B cell (primary cell): ENCODE results near the gene DTX3. TPM values are rescaled to one million over a fixed set of nuclear protein-coding genes. Genes with fewer than 3 reads are reported as not detected.

ENCODE experiments used
- ATAC-seq: fragments of 200-7000 bp; cut with Tn5 transposase; one replicate; pipeline ENCODE4 v1.10.0; 2021; ENCODE audit warnings: low read depth, mild to moderate bottlenecking, moderate number of reproducible peaks, moderate library complexity
- CTCF ChIA-PET: fragments of 350-600 bp; sonication (Branson Sonifier 250); formaldehyde crosslinking; loops from one replicate; lab custom pipeline; 2021; ENCODE audit warnings: antibody characterized with exemption, inconsistent platforms; lab: Charles Lee
- POLR2A ChIA-PET: fragments of 350-600 bp; sonication (Branson Sonifier 250); formaldehyde crosslinking; loops from one replicate; lab custom pipeline; 2021; ENCODE audit warnings: antibody characterized with exemption; lab: Charles Lee
- DNase-seq: peaks from one replicate; pipeline ENCODE4 v3.0.0; 2013
- H2AFZ ChIP-seq: 2 replicates; pipeline ENCODE4 v1.6.1; 2012; ENCODE audit warnings: mild to moderate bottlenecking, low read depth, low read length; ENCODE audit not compliant: insufficient read depth, poor library complexity, severe bottlenecking
- H3K27ac ChIP-seq, 2 donors: 1 replicate in 1 of 2; 2 replicates in 1 of 2; pipeline ENCODE4 v1.5.1; 2012 to 2013; ENCODE audit warnings: low read length in 2 of 2, mild to moderate bottlenecking in 2 of 2, moderate library complexity in 1 of 2
- H3K27me3 ChIP-seq, 4 experiments: fragments of 200-600 bp in 1 of 4; sonication (generic) in 1 of 4; replicated peaks in 1 of 4; 1 replicate in 2 of 4; 2 replicates in 2 of 4; pipeline versions ENCODE4 v1.6.1 to v1.7.0; 2013 to 2016; ENCODE audit warnings: low read length in 3 of 4, mild to moderate bottlenecking in 2 of 4, mixed read lengths in 1 of 4, moderate library complexity in 1 of 4; ENCODE audit not compliant: insufficient read depth in 4 of 4, control insufficient read depth in 3 of 4; ENCODE audit errors: control extremely low read depth in 1 of 4
- H3K36me3 ChIP-seq, 2 experiments: replicated peaks in 1 of 2; 1 replicate in 1 of 2; 2 replicates in 1 of 2; pipeline versions ENCODE4 v1.6.1 to v1.7.1; 2013; ENCODE audit warnings: low read length in 1 of 2; ENCODE audit not compliant: insufficient read depth in 2 of 2, control insufficient read depth in 1 of 2; ENCODE audit errors: control extremely low read depth in 1 of 2, extremely low read depth in 1 of 2
- H3K4me1 ChIP-seq, 2 donors: fragments of 200-600 bp in 1 of 2; sonication (generic) in 1 of 2; 1 replicate in 1 of 2; 2 replicates in 1 of 2; pipeline versions ENCODE4 v1.5.1 to v1.6.1; 2013 to 2017; ENCODE audit warnings: low read length in 2 of 2; ENCODE audit not compliant: control insufficient read depth in 2 of 2, insufficient read depth in 2 of 2
- H3K4me2 ChIP-seq: replicated peaks from 2 replicates; pipeline ENCODE3; 2012; ENCODE audit warnings: mild to moderate bottlenecking, low read depth, low read length; ENCODE audit not compliant: poor library complexity, severe bottlenecking
- H3K4me3 ChIP-seq, 5 experiments: fragments of 200-600 bp in 1 of 5; sonication (generic) in 1 of 5; 1 replicate in 3 of 5; 2 replicates in 2 of 5; pipeline versions ENCODE4 v1.5.1 to v1.7.0; 2011 to 2016; ENCODE audit warnings: low read length in 4 of 5, mild to moderate bottlenecking in 4 of 5, low read depth in 2 of 5, control low read depth in 1 of 5, moderate library complexity in 1 of 5; ENCODE audit not compliant: insufficient read depth in 1 of 5; ENCODE audit errors: control extremely low read depth in 1 of 5, extremely low read depth in 1 of 5
- H3K79me2 ChIP-seq: fragments of 200-600 bp; sonication (generic); one replicate; pipeline ENCODE4 v1.6.0; 2016; ENCODE audit warnings: low read length; ENCODE audit not compliant: control insufficient read depth, insufficient read depth
- H3K9ac ChIP-seq: fragments of 200-600 bp; sonication (generic); 2 replicates; pipeline ENCODE4 v1.6.1; 2017; ENCODE audit warnings: mild to moderate bottlenecking, low read length, moderate library complexity
- H3K9me3 ChIP-seq, 3 donors: one replicate each; pipeline versions ENCODE4 v1.6.1 to v1.7.1; 2013; ENCODE audit warnings: low read length in 2 of 3; ENCODE audit not compliant: control insufficient read depth in 2 of 3, insufficient read depth in 1 of 3; ENCODE audit errors: control extremely low read depth in 1 of 3
- H4K20me1 ChIP-seq: 2 replicates; pipeline ENCODE4 v1.6.0; 2012; ENCODE audit warnings: mild to moderate bottlenecking, low read length; ENCODE audit not compliant: insufficient read depth, control insufficient read depth, poor library complexity, severe bottlenecking
- H3K27ac Mint-ChIP-seq: one replicate; pipeline ENCODE4 v1.8.0; 2021; ENCODE audit warnings: mixed read lengths
- H3K27me3 Mint-ChIP-seq: one replicate; pipeline ENCODE4 v1.8.0; 2021; ENCODE audit warnings: mixed read lengths
- H3K4me1 Mint-ChIP-seq: one replicate; pipeline ENCODE4 v1.8.0; 2021; ENCODE audit warnings: mixed read lengths
- H3K4me3 Mint-ChIP-seq: one replicate; pipeline ENCODE4 v1.8.0; 2021; ENCODE audit warnings: mixed read lengths
- H3K9me3 Mint-ChIP-seq: one replicate; pipeline ENCODE4 v1.8.0; 2022; ENCODE audit warnings: mixed read lengths; ENCODE audit not compliant: insufficient read depth
- EZH2 ChIP-seq: IDR thresholded peaks from 2 replicates; pipeline ENCODE4 v1.6.1; 2012; ENCODE audit warnings: borderline replicate concordance, low read depth, mild to moderate bottlenecking, moderate library complexity, low read length; ENCODE audit not compliant: insufficient read depth, poor library complexity, severe bottlenecking
- WGBS: methylation state at CpG from one replicate; pipeline ENCODE4 v1.1.5; 2013; ENCODE audit warnings: missing lambda C conversion rate; ENCODE audit not compliant: insufficient coverage; 5-methylcytosine and 5-hydroxymethylcytosine counted together
- intact Hi-C: fragments of 100-400 bp; cut with micrococcal nuclease; formaldehyde crosslinking; loops from one replicate; pipeline ENCODE4 v1.10.0; 2022
- polyA plus RNA-seq: library from polyadenylated mRNA; depleted of rRNA; stranded (reverse); fragments of >200 nt; gene quantifications from 2 replicates; pipeline ENCODE4 v1.2.3, GENCODE V29; 2012
- total RNA-seq, 2 donors: library from RNA; stranded (reverse); fragments of 120-200 nt in 1 of 2; gene quantifications; 1 replicate in 1 of 2; 2 replicates in 1 of 2; pipeline versions ENCODE4 v1.2.3 to v1.2.4, GENCODE V29; 2013 to 2022
- TF ChIP-seq, protein P1 (sequence below): fragments of 200-600 bp; IDR thresholded peaks from one replicate; pipeline ENCODE4 v1.8.0; 2022; ENCODE audit warnings: antibody characterized with exemption, mild to moderate bottlenecking

DTX3 gene
- total and polyA plus RNA-seq, 2 donors (not counting 1 experiment from before 2014, with no cell fraction given): 3.5 to 7.3 TPM

DNA sequence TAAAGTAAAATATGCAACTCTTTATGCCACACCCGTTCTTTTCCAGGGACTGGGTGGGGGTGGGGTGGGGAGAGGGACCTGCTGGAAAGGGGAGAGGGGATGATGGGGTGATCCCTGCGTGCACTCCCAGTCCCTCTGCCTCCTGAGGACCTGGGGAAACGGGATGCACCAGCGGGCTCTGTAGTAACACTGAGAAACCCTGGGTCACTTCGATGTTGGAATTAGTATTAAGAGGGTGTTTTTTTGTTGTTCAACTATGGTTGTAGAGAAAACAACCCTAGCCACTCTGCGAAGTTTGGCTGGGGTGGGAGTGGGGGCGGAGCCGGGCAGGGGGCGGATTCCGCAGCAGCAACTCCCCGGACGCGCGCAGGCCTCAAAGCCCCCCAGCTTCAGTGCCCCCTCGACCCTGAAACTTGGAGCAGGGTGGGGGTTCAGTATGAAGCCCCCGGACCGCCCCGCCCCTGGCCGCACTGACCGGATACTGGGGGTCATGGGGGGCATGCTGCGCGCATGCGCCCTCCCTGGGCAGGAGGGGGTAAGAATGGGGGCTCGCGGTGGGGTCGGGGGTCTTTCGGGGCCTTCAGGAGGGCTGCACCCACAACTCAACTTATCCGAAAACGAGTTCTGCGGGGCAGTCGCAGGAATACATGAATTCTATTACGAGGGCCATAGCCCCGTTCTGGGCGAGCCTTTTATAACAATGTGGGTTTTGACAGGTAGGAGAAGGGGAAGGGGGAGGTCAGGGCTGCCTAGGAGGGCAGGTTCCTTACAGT lies 5.3 kb downstream of the DTX3 start:
- peak overlapping the region; percentile 81 for H3K4me3 Mint-ChIP-seq
- Histone ChIP-seq H3K36me3 (no peaks in the 10 kb centered on the region), H3K4me1 (peaks cover 50% of the 10 kb centered on the region in 2 donors), H3K4me3 (peak overlapping the region in 1 of 5 experiments; percentile 62), H3K27ac (no peak overlapping the region), H4K20me1 (peaks cover 4% of the 10 kb centered on the region), H2AFZ (peak overlapping the region; percentile 48), H3K79me2 (no peaks in the 10 kb centered on the region), H3K9me3 (peaks cover 0 to 11% (median 0%) of the 10 kb centered on the region in 3 donors), H3K4me2 (peak overlapping the region; percentile 97), H3K9ac (peak overlapping the region; percentile 63), H3K27me3 (peaks cover 0 to 72% (median 34%) of the 10 kb centered on the region in 4 experiments)
- H3K9me3 Mint-ChIP-seq: no peaks in the 10 kb centered on the region
- no peak for TF ChIP-seq EZH2
- TF ChIP-seq, protein P1, sequence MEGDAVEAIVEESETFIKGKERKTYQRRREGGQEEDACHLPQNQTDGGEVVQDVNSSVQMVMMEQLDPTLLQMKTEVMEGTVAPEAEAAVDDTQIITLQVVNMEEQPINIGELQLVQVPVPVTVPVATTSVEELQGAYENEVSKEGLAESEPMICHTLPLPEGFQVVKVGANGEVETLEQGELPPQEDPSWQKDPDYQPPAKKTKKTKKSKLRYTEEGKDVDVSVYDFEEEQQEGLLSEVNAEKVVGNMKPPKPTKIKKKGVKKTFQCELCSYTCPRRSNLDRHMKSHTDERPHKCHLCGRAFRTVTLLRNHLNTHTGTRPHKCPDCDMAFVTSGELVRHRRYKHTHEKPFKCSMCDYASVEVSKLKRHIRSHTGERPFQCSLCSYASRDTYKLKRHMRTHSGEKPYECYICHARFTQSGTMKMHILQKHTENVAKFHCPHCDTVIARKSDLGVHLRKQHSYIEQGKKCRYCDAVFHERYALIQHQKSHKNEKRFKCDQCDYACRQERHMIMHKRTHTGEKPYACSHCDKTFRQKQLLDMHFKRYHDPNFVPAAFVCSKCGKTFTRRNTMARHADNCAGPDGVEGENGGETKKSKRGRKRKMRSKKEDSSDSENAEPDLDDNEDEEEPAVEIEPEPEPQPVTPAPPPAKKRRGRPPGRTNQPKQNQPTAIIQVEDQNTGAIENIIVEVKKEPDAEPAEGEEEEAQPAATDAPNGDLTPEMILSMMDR: no peak
- no peak for DNase-seq
- no peak overlapping the region for H3K27ac Mint-ChIP-seq
- CTCF ChIA-PET: interaction anchor here (12.6 kb wide), 1 partner anchor 27 kb away, joined by 97 read pairs; no protein-coding TSS in a partner anchor
- POLR2A ChIA-PET: interaction anchor here (0.6 kb wide), 2 partner anchors 10 to 24 kb away, joined by 3 to 4 read pairs; no protein-coding TSS in a partner anchor
- peaks cover 48% of the 10 kb centered on the region for H3K4me1 Mint-ChIP-seq
- 49% methylated on average over 20 of the region's 34 CpGs for WGBS
- peaks cover 47% of the 10 kb centered on the region for H3K27me3 Mint-ChIP-seq
- intact Hi-C loops: no loop called here
- no peak for ATAC-seq
